ENCODE data around the gene KDM4B.

Gene KDM4B

GRCh38 chr19:5127717-5128116, 158.8 kb downstream of the KDM4B start:
- DNase-seq = no peak

GRCh38 chr19:5128251-5128935, 159.5 kb downstream of the KDM4B start:
- DNase-seq = no peak

GRCh38 chr19:5128936-5129389, 160.1 kb downstream of the KDM4B start:
- no peak for DNase-seq

GRCh38 chr19:5129691-5130090, 160.8 kb downstream of the KDM4B start:
- no peak for DNase-seq

GRCh38 chr19:5130371-5131030, 161.6 kb downstream of the KDM4B start:
- DNase-seq = peak; percentile 14

- DNase-seq = no peak
These were observed 162.2 kb downstream of the KDM4B start for GRCh38 chr19:5131031-5131505.

- DNase-seq = no peak
These were observed 162.7 kb downstream of the KDM4B start for GRCh38 chr19:5131506-5132205.

- no peak for DNase-seq
These were observed 163.3 kb downstream of the KDM4B start for GRCh38 chr19:5132206-5132560.

GRCh38 chr19:5132698-5133651, 164.1 kb downstream of the KDM4B start:
- DNase-seq = no peak

- no peak for DNase-seq
These were observed 165.2 kb downstream of the KDM4B start for GRCh38 chr19:5133986-5134595.

- no peak for DNase-seq
These were observed 165.8 kb downstream of the KDM4B start for GRCh38 chr19:5134691-5135090.

- no peak for DNase-seq
These were observed 167.4 kb downstream of the KDM4B start for GRCh38 chr19:5136073-5136855.

- no peak for DNase-seq
These were observed 168.2 kb downstream of the KDM4B start for GRCh38 chr19:5137114-5137513.

GRCh38 chr19:5137571-5138124, 168.7 kb downstream of the KDM4B start:
- DNase-seq = no peak

GRCh38 chr19:5138606-5139582, 170.0 kb downstream of the KDM4B start:
- peak; percentile 91 for DNase-seq

GRCh38 chr19:5139583-5140325, 170.8 kb downstream of the KDM4B start:
- DNase-seq = no peak

GRCh38 chr19:5141129-5141849, 172.4 kb downstream of the KDM4B start:
- no peak for DNase-seq
